NB4 (cell line): Measurements from ENCODE around the gene NOP16.

Experiments used
- CTCF ChIP-seq: IDR thresholded peaks from one replicate; pipeline ENCODE4 v1.5.1; 2012; ENCODE audit warnings: low read depth, low read length
- MAX ChIP-seq: IDR thresholded peaks from 2 replicates; pipeline ENCODE4 v1.6.1; 2011; ENCODE audit warnings: low read depth, low read length
- POLR2A ChIP-seq: IDR thresholded peaks from 2 replicates; pipeline ENCODE4 v1.6.1; 2011; ENCODE audit warnings: mild to moderate bottlenecking; ENCODE audit not compliant: insufficient read length; ENCODE audit errors: extremely low read depth

GRCh38 chr5:176420086-176420485 lies 31.7 kb upstream of the NOP16 start:
- TF ChIP-seq POLR2A (no peak), CTCF (no peak), MAX (no peak)
